Sigmoid colon (tissue), 7 donors: ENCODE data around the gene SIX1. TPM values are rescaled to one million over a fixed set of nuclear protein-coding genes. Genes with fewer than 3 reads are reported as not detected.

Experiments used
- DNase-seq: peaks from one replicate; pipeline ENCODE4 v3.0.0-alpha.2; 2019
- H3K27ac ChIP-seq, 4 donors: fragments of 200-600 bp; sonication (generic); one replicate each; pipeline ENCODE4 v1.5.1; 2016 to 2019; ENCODE audit warnings: mild to moderate bottlenecking in 1 of 4
- H3K27me3 ChIP-seq, 3 donors: fragments of 200-600 bp; sonication (generic); one replicate each; pipeline ENCODE4 v1.5.1; 2019; ENCODE audit warnings: mild to moderate bottlenecking in 1 of 3
- H3K36me3 ChIP-seq, 4 donors: fragments of 200-600 bp; sonication (generic); one replicate each; pipeline ENCODE4 v1.5.1; 2016 to 2019
- H3K4me1 ChIP-seq, 4 donors: fragments of 200-600 bp; sonication (generic); one replicate each; pipeline ENCODE4 v1.5.1; 2017 to 2019
- H3K4me3 ChIP-seq, 4 donors: fragments of 200-600 bp; sonication (generic); one replicate each; pipeline ENCODE4 v1.5.1; 2017 to 2019; ENCODE audit warnings: mild to moderate bottlenecking in 2 of 4, moderate library complexity in 1 of 4
- H3K9me3 ChIP-seq, 4 donors: fragments of 200-600 bp in 3 of 4; sonication (generic) in 3 of 4; one replicate each; pipeline versions ENCODE4 v1.5.1 to v1.6.1; 2013 to 2019
- CTCF ChIP-seq, 4 experiments: fragments of 450-650 bp in 3 of 4; fragments of 200-600 bp in 1 of 4; IDR thresholded peaks; one replicate each; pipeline ENCODE4 v1.5.1; 2016 to 2019; ENCODE audit warnings: antibody characterized with exemption in 4 of 4, mild to moderate bottlenecking in 3 of 4, moderate library complexity in 2 of 4
- EP300 ChIP-seq, 4 donors: sonication (generic); formaldehyde crosslinking; IDR thresholded peaks; one replicate each; pipeline ENCODE4 v1.6.1; 2017; ENCODE audit warnings: antibody characterized with exemption in 4 of 4
- POLR2A ChIP-seq, 2 donors: fragments of 450-650 bp; IDR thresholded peaks; one replicate each; pipeline ENCODE4 v1.6.1; 2016; ENCODE audit warnings: antibody characterized with exemption in 2 of 2, mild to moderate bottlenecking in 2 of 2, moderate library complexity in 2 of 2
- POLR2AphosphoS5 ChIP-seq, 4 donors: sonication (generic); formaldehyde crosslinking; IDR thresholded peaks; one replicate each; pipeline ENCODE4 v1.6.1; 2017; ENCODE audit warnings: antibody characterized with exemption in 4 of 4
- WGBS, 2 donors: extraction: QIAGEN DNeasy Blood & Tissue Kit; methylation state at CpG; one replicate each; pipeline ENCODE4 v1.1.7; 2013; 5-methylcytosine and 5-hydroxymethylcytosine counted together
- intact Hi-C: fragments of 100-400 bp; cut with DNase I; formaldehyde crosslinking; loops from one replicate; pipeline ENCODE4 v1.15.1; 2023
- polyA plus RNA-seq, 3 donors: library from polyadenylated mRNA; stranded (reverse); fragments of 200-250 nt; gene quantifications; one replicate each; pipeline ENCODE4 v1.2.3, GENCODE V29; 2013
- total RNA-seq, 4 donors: library from RNA; depleted of rRNA; stranded (reverse); fragments of >200 nt; gene quantifications; one replicate each; pipeline ENCODE4 v1.1.0, GENCODE V29; 2016
- donor health status: healthy with polysubstance abuse.
- donor health status: Bipolar disorder and iron deficiency.
- donor health status: healthy.

The SIX1 gene
- total and polyA plus RNA-seq, 7 donors = 0.01 to 0.71 TPM; not detected in 5

GRCh38 chr14:60648249-60648933 lies 886 bp downstream of the SIX1 start:
- Histone ChIP-seq H3K9me3 (no peaks in the 10 kb centered on the region), H3K36me3 (no peaks in the 10 kb centered on the region), H3K27me3 (peaks cover 93 to 100% (median 99%) of the 10 kb centered on the region in 3 donors), H3K27ac (no peak overlapping the region), H3K4me3 (peak overlapping the region; percentile 21 to 50 (median 44)), H3K4me1 (peaks cover 0 to 51% (median 45%) of the 10 kb centered on the region in 4 donors)
- WGBS, 2 donors = 3 to 4% methylated on average over 61 of the region's 61 CpGs
- TF ChIP-seq POLR2A (IDR thresholded peaks at IDR 0.05) (no peak), EP300 (IDR thresholded peaks at IDR 0.05) (no peak), CTCF (IDR thresholded peaks at IDR 0.05) (no peak), POLR2AphosphoS5 (IDR thresholded peaks at IDR 0.05) (no peak)
- intact Hi-C loops = no loop called here
- no peak for DNase-seq

- DNase-seq = no peak
- intact Hi-C loops = no loop called here
- Histone ChIP-seq H3K27me3 (peaks cover 91 to 100% (median 99%) of the 10 kb centered on the region in 3 donors), H3K9me3 (no peaks in the 10 kb centered on the region), H3K27ac (no peak overlapping the region), H3K4me3 (peak overlapping the region in 2 of 4 donors; percentile 3 to 50), H3K4me1 (peaks cover 0 to 50% (median 44%) of the 10 kb centered on the region in 4 donors), H3K36me3 (no peaks in the 10 kb centered on the region)
- 9 to 16% methylated on average over 21 of the region's 21 CpGs for WGBS, 2 donors
- TF ChIP-seq CTCF (IDR thresholded peaks at IDR 0.05) (no peak), EP300 (IDR thresholded peaks at IDR 0.05) (no peak), POLR2AphosphoS5 (IDR thresholded peaks at IDR 0.05) (no peak), POLR2A (IDR thresholded peaks at IDR 0.05) (no peak)
These were observed 1.4 kb downstream of the SIX1 start for GRCh38 chr14:60647837-60648248.

GRCh38 chr14:60647081-60647836 lies 2.0 kb downstream of the SIX1 start:
- H3K27me3 ChIP-seq = peaks cover 91 to 100% (median 99%) of the 10 kb centered on the region in 3 donors
- H3K4me3 ChIP-seq = peak overlapping the region in 1 of 4 donors; percentile 3
- WGBS, 2 donors = 4% methylated on average over 43 of the region's 43 CpGs
- H3K36me3 ChIP-seq = no peaks in the 10 kb centered on the region
- no peak for DNase-seq
- no peaks in the 10 kb centered on the region for H3K9me3 ChIP-seq
- peak overlapping the region in 1 of 4 donors; percentile 14 for H3K27ac ChIP-seq
- intact Hi-C loops = no loop called here
- H3K4me1 ChIP-seq = peaks cover 0 to 50% (median 44%) of the 10 kb centered on the region in 4 donors
- no peak for TF ChIP-seq POLR2A (IDR thresholded peaks at IDR 0.05)
- TF ChIP-seq EP300 (IDR thresholded peaks at IDR 0.05) = no peak
- no peak for TF ChIP-seq CTCF (IDR thresholded peaks at IDR 0.05)
- no peak for TF ChIP-seq POLR2AphosphoS5 (IDR thresholded peaks at IDR 0.05)

GRCh38 chr14:60646226-60646818 lies 3.0 kb downstream of the SIX1 start:
- Histone ChIP-seq H3K27me3 (peaks cover 91 to 100% (median 99%) of the 10 kb centered on the region in 3 donors), H3K9me3 (no peaks in the 10 kb centered on the region), H3K36me3 (no peaks in the 10 kb centered on the region), H3K4me3 (no peak overlapping the region), H3K4me1 (peaks cover 0 to 52% (median 50%) of the 10 kb centered on the region in 4 donors), H3K27ac (no peak overlapping the region)
- DNase-seq = no peak
- intact Hi-C loops = no loop called here
- TF ChIP-seq EP300 (IDR thresholded peaks at IDR 0.05) = no peak
- no peak for TF ChIP-seq POLR2AphosphoS5 (IDR thresholded peaks at IDR 0.05)
- TF ChIP-seq CTCF (IDR thresholded peaks at IDR 0.05) = no peak
- no peak for TF ChIP-seq POLR2A (IDR thresholded peaks at IDR 0.05)
- WGBS, 2 donors = 15 to 25% methylated on average over 11 of the region's 11 CpGs
